PC-9 (cell line): ENCODE measurements around the gene CEACAM21. TPM values are rescaled to one million over a fixed set of nuclear protein-coding genes. Genes with fewer than 3 reads are reported as not detected.

Source experiments
- BruUV-seq: library from RNA; stranded (reverse); fragments of 400-500 nt; replicated peaks from 2 replicates; lab custom pipeline; 2021; lab: Mats Ljungman, UMichigan
- CTCF ChIA-PET: fragments of 300-600 bp; sonication (Branson Sonifier 250); formaldehyde crosslinking; loops from one replicate; lab custom pipeline; 2022; ENCODE audit warnings: antibody characterized with exemption; lab: Charles Lee
- POLR2A ChIA-PET: fragments of 300-600 bp; sonication (Branson Sonifier 250); formaldehyde crosslinking; loops from one replicate; lab custom pipeline; 2022; ENCODE audit warnings: antibody characterized with exemption; ENCODE audit not compliant: unreplicated experiment; lab: Charles Lee
- DNase-seq, 2 experiments: peaks; one replicate each; pipeline versions ENCODE4 v3.0.0 to v3.0.0-alpha.2; 2015 to 2022; ENCODE audit warnings: mixed read lengths in 1 of 2
- H2AFZ ChIP-seq: fragments of 200-600 bp; sonication (generic); 2 replicates; pipeline ENCODE4 v1.8.1; 2017; ENCODE audit warnings: antibody characterized with exemption
- H3F3A ChIP-seq: fragments of 200-600 bp; sonication (generic); 2 replicates; pipeline ENCODE4 v1.8.1; 2017; ENCODE audit warnings: antibody characterized with exemption, mild to moderate bottlenecking, low read depth; ENCODE audit not compliant: insufficient read depth
- H3K27ac ChIP-seq: fragments of 200-600 bp; sonication (generic); 2 replicates; pipeline ENCODE4 v1.6.1; 2016; ENCODE audit warnings: mixed run types
- H3K27me3 ChIP-seq: fragments of 200-600 bp; sonication (generic); 2 replicates; pipeline ENCODE4 v1.6.1; 2016; ENCODE audit warnings: low read depth, mixed run types; ENCODE audit not compliant: insufficient read depth
- H3K36me3 ChIP-seq: fragments of 200-600 bp; sonication (generic); 2 replicates; pipeline ENCODE4 v1.6.1; 2016; ENCODE audit warnings: low read depth, mixed run types
- H3K4me1 ChIP-seq: fragments of 200-600 bp; sonication (generic); replicated peaks from 2 replicates; pipeline ENCODE4 v1.6.1; 2016; ENCODE audit warnings: mixed run types; ENCODE audit not compliant: insufficient read depth
- H3K4me2 ChIP-seq: fragments of 200-600 bp; sonication (generic); 2 replicates; pipeline ENCODE4 v1.6.1; 2017; ENCODE audit warnings: mixed run types
- H3K4me3 ChIP-seq: fragments of 200-600 bp; sonication (generic); 2 replicates; pipeline ENCODE4 v1.6.1; 2016; ENCODE audit warnings: mixed run types
- H3K79me2 ChIP-seq: fragments of 200-600 bp; sonication (generic); 2 replicates; pipeline ENCODE4 v1.6.1; 2017; ENCODE audit warnings: low read depth, mixed run types
- H3K9me2 ChIP-seq: fragments of 200-600 bp; sonication (generic); 2 replicates; pipeline ENCODE4 v1.8.1; 2017; ENCODE audit warnings: mild to moderate bottlenecking; ENCODE audit not compliant: insufficient read depth
- H3K9me3 ChIP-seq: fragments of 200-600 bp; sonication (generic); 2 replicates; pipeline ENCODE4 v1.8.1; 2016; ENCODE audit warnings: low read depth; ENCODE audit not compliant: insufficient read depth
- H4K20me1 ChIP-seq: fragments of 200-600 bp; sonication (generic); 2 replicates; pipeline ENCODE4 v1.8.1; 2017; ENCODE audit not compliant: insufficient read depth
- CTCF ChIP-seq: fragments of 200-600 bp; sonication (generic); conservative IDR thresholded peaks from 2 replicates; pipeline ENCODE4 v1.6.1; 2017; ENCODE audit warnings: mixed run types, antibody characterized with exemption, mild to moderate bottlenecking, moderate library complexity
- EZH2 ChIP-seq: fragments of 200-600 bp; sonication (generic); IDR thresholded peaks from 2 replicates; pipeline ENCODE4 v1.8.0; 2017; ENCODE audit warnings: antibody characterized with exemption, low read depth
- intact Hi-C: fragments of 100-400 bp; cut with micrococcal nuclease; formaldehyde crosslinking; loops from one replicate; pipeline ENCODE4 v1.10.0; 2022; ENCODE audit not compliant: unreplicated experiment
- total RNA-seq: library from RNA; stranded (reverse); gene quantifications from 2 replicates; pipeline ENCODE4 v1.2.3, GENCODE V29; 2021

The CEACAM21 gene
- total RNA-seq, 1 experiment from 2014 or later = not detected

GRCh38 chr19:41547569-41547968, 28.4 kb upstream of the CEACAM21 start:
- no peaks in the 10 kb centered on the region for H3K79me2 ChIP-seq
- no peak overlapping the region for H3K4me2 ChIP-seq
- no peaks in the 10 kb centered on the region for H3K4me1 ChIP-seq
- TF ChIP-seq CTCF (no peak), EZH2 (no peak)
- H3K27ac ChIP-seq = no peak overlapping the region
- H3K27me3 ChIP-seq = peaks cover 95% of the 10 kb centered on the region
- no peak for DNase-seq
- no peaks in the 10 kb centered on the region for H3K9me2 ChIP-seq
- no peaks in the 10 kb centered on the region for H3K9me3 ChIP-seq
- H3F3A ChIP-seq = no peaks in the 10 kb centered on the region
- CTCF ChIA-PET = interaction anchor here (0.6 kb wide), 1 partner anchor 9 kb away, joined by 3 read pairs; no protein-coding TSS in a partner anchor
- H4K20me1 ChIP-seq = no peaks in the 10 kb centered on the region
- POLR2A ChIA-PET = no interaction called here
- no peak overlapping the region for H3K4me3 ChIP-seq
- H3K36me3 ChIP-seq = no peaks in the 10 kb centered on the region
- no TSS peak for BruUV-seq
- no peak overlapping the region for H2AFZ ChIP-seq
- intact Hi-C loops = no loop called here

DNA sequence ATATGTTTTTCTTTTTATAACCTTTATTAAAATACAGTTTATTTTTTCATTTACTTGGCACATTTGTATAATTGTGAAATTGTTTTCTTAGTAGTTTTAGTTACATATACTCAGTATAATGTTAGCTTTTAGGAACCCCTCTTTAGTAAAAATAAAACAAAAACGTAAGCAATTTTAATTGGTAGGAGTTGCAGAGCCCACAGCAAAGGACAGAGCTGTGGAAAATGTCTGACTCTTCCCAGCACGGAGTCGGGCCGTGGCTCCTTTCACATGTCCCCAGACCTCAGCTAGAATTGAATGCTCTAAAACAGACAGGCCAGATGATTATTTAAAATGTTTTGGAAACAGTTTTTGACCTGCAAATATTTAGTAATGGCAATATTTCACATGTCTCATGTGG, 27.9 kb upstream of the CEACAM21 start:
- POLR2A ChIA-PET = interaction anchor here (0.6 kb wide), 1 partner anchor 11 kb away, joined by 4 read pairs; no protein-coding TSS in a partner anchor
- Histone ChIP-seq H4K20me1 (no peaks in the 10 kb centered on the region), H3F3A (no peaks in the 10 kb centered on the region), H3K36me3 (no peaks in the 10 kb centered on the region), H3K9me3 (no peaks in the 10 kb centered on the region), H3K4me1 (no peaks in the 10 kb centered on the region), H3K9me2 (no peaks in the 10 kb centered on the region), H3K79me2 (no peaks in the 10 kb centered on the region), H2AFZ (no peak overlapping the region), H3K4me3 (no peak overlapping the region), H3K27me3 (peaks cover 97% of the 10 kb centered on the region), H3K4me2 (no peak overlapping the region), H3K27ac (no peak overlapping the region)
- intact Hi-C loops = no loop called here
- CTCF ChIA-PET = no interaction called here
- DNase-seq = no peak
- BruUV-seq = no TSS peak
- no peak for TF ChIP-seq CTCF
- TF ChIP-seq EZH2 = no peak

- no peaks in the 10 kb centered on the region for H3K9me2 ChIP-seq
- H3K36me3 ChIP-seq = no peaks in the 10 kb centered on the region
- POLR2A ChIA-PET = interaction anchor here (0.6 kb wide), 1 partner anchor 183 kb away, joined by 17 read pairs; no protein-coding TSS in a partner anchor
- no peak overlapping the region for H3K4me3 ChIP-seq
- peaks cover 98% of the 10 kb centered on the region for H3K27me3 ChIP-seq
- intact Hi-C loops = no loop called here
- H2AFZ ChIP-seq = no peak overlapping the region
- CTCF ChIA-PET = no interaction called here
- no peak overlapping the region for H3K4me2 ChIP-seq
- no peak overlapping the region for H3K27ac ChIP-seq
- BruUV-seq = no TSS peak
- TF ChIP-seq CTCF (no peak), EZH2 (no peak)
- no peaks in the 10 kb centered on the region for H3K4me1 ChIP-seq
- DNase-seq = no peak
- no peaks in the 10 kb centered on the region for H3K79me2 ChIP-seq
- H3F3A ChIP-seq = no peaks in the 10 kb centered on the region
- H4K20me1 ChIP-seq = no peaks in the 10 kb centered on the region
- no peaks in the 10 kb centered on the region for H3K9me3 ChIP-seq
These were observed 26.8 kb upstream of the CEACAM21 start for GRCh38 chr19:41548954-41549688.
